Endodermal cell (in vitro differentiated cells): ENCODE data around the gene ZNF576. TPM values are rescaled to one million over a fixed set of nuclear protein-coding genes. Genes with fewer than 3 reads are reported as not detected.

Experiments used
- DNase-seq: peaks from one replicate; pipeline ENCODE4 v3.0.0-alpha.2; 2017
- H3K27ac ChIP-seq: 2 replicates; pipeline ENCODE4 v1.5.1; 2013; ENCODE audit warnings: mild to moderate bottlenecking, low read depth, low read length, moderate library complexity
- H3K27me3 ChIP-seq: 2 replicates; pipeline ENCODE4 v1.6.1; 2013; ENCODE audit warnings: mild to moderate bottlenecking, low read length, moderate library complexity; ENCODE audit not compliant: insufficient read depth, control insufficient read depth, poor library complexity, severe bottlenecking
- H3K36me3 ChIP-seq: 2 replicates; pipeline ENCODE4 v1.7.0; 2013; ENCODE audit warnings: mild to moderate bottlenecking, low read length, moderate library complexity; ENCODE audit not compliant: control insufficient read depth, insufficient read depth
- H3K4me1 ChIP-seq: one replicate; pipeline ENCODE4 v1.7.0; 2013; ENCODE audit warnings: low read length; ENCODE audit not compliant: control insufficient read depth, insufficient read depth
- H3K4me3 ChIP-seq: 2 replicates; pipeline ENCODE4 v1.5.1; 2013; ENCODE audit warnings: mild to moderate bottlenecking, low read length, moderate library complexity
- H3K9ac ChIP-seq: 2 replicates; pipeline ENCODE4 v1.6.1; 2013; ENCODE audit warnings: mild to moderate bottlenecking, low read length, moderate library complexity; ENCODE audit not compliant: poor library complexity, severe bottlenecking; ENCODE audit errors: extremely low read depth
- H3K9me3 ChIP-seq: 2 replicates; pipeline ENCODE4 v1.6.1; 2013; ENCODE audit warnings: mild to moderate bottlenecking, low read length, moderate library complexity; ENCODE audit not compliant: control insufficient read depth
- H3K27ac Mint-ChIP-seq: 2 replicates; pipeline ENCODE4 v1.8.0; 2020; ENCODE audit warnings: mixed read lengths
- H3K27me3 Mint-ChIP-seq: 2 replicates; pipeline ENCODE4 v1.8.0; 2021; ENCODE audit warnings: mild to moderate bottlenecking, mixed read lengths; ENCODE audit not compliant: insufficient read depth
- H3K36me3 Mint-ChIP-seq: 2 replicates; pipeline ENCODE4 v1.8.0; 2020; ENCODE audit warnings: low read depth, mixed read lengths
- H3K4me1 Mint-ChIP-seq: 2 replicates; pipeline ENCODE4 v1.8.0; 2020; ENCODE audit warnings: mixed read lengths
- H3K4me3 Mint-ChIP-seq: 2 replicates; pipeline ENCODE4 v1.8.0; 2020; ENCODE audit warnings: mild to moderate bottlenecking, moderate library complexity, mixed read lengths
- H3K9me3 Mint-ChIP-seq: 2 replicates; pipeline ENCODE4 v1.8.0; 2020; ENCODE audit warnings: mild to moderate bottlenecking, mixed read lengths
- WGBS, 2 experiments: methylation state at CpG; one replicate each; pipeline versions ENCODE4 v1.1.5 to v1.1.7; 2013; ENCODE audit warnings: missing lambda C conversion rate in 2 of 2, mixed read lengths in 1 of 2; ENCODE audit not compliant: insufficient coverage in 1 of 2, insufficient read length in 1 of 2; 5-methylcytosine and 5-hydroxymethylcytosine counted together
- total RNA-seq, 2 donors: library from RNA; stranded (reverse); fragmentation: NEBNext Ultra II Directional in 1 of 2; extraction: Animal tissue kit (Norgen Biotek cat#: 25700) in 1 of 2; gene quantifications; 2 replicates in 1 of 2; 3 replicates in 1 of 2; pipeline ENCODE4 v1.2.1, GENCODE V29; 2021
- TF ChIP-seq, protein P1 (sequence below): fragments of 200-600 bp; sonication (generic); conservative IDR thresholded peaks from 2 replicates; pipeline ENCODE4 v1.5.0; 2021; ENCODE audit warnings: antibody characterized with exemption, mild to moderate bottlenecking

ZNF576 gene
- total RNA-seq, 2 donors from 2014 or later = 11.9 to 12.1 TPM

DNA sequence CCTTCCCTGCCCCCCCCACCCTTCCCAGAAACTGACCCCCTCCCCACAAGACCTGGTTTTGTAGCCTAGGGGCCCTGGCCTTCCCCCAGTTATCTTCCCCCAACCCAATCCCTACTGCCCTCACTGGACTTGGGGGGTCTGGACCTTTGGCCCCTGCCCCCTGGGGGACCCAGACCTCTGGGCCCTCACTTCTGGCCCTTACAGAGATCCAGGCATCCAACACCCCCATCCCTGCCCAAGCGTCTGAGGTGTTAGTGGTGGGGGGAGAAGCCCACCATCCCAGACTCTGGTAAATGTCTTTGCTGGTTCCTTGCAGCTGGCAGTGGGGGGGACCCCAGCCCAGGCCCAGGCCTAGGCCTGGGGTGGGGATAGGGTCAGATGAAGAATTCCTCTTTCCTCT lies 26.6 kb downstream of the ZNF576 start:
- Mint-ChIP-seq H3K36me3 (peaks cover 13% of the 10 kb centered on the region), H3K9me3 (no peaks in the 10 kb centered on the region), H3K4me1 (peaks cover 6% of the 10 kb centered on the region), H3K27ac (no peak overlapping the region), H3K27me3 (peaks cover 19% of the 10 kb centered on the region), H3K4me3 (no peak overlapping the region)
- DNase-seq = no peak
- no peaks in the 10 kb centered on the region for H3K27me3 ChIP-seq
- no peaks in the 10 kb centered on the region for H3K9me3 ChIP-seq
- WGBS, 2 experiments = no CpG with 5 or more reads among the region's 1 CpG
- H3K4me3 ChIP-seq = no peak overlapping the region
- H3K27ac ChIP-seq = no peak overlapping the region
- H3K4me1 ChIP-seq = no peaks in the 10 kb centered on the region
- H3K9ac ChIP-seq = no peak overlapping the region
- peaks cover 13% of the 10 kb centered on the region for H3K36me3 ChIP-seq
- TF ChIP-seq, protein P1, sequence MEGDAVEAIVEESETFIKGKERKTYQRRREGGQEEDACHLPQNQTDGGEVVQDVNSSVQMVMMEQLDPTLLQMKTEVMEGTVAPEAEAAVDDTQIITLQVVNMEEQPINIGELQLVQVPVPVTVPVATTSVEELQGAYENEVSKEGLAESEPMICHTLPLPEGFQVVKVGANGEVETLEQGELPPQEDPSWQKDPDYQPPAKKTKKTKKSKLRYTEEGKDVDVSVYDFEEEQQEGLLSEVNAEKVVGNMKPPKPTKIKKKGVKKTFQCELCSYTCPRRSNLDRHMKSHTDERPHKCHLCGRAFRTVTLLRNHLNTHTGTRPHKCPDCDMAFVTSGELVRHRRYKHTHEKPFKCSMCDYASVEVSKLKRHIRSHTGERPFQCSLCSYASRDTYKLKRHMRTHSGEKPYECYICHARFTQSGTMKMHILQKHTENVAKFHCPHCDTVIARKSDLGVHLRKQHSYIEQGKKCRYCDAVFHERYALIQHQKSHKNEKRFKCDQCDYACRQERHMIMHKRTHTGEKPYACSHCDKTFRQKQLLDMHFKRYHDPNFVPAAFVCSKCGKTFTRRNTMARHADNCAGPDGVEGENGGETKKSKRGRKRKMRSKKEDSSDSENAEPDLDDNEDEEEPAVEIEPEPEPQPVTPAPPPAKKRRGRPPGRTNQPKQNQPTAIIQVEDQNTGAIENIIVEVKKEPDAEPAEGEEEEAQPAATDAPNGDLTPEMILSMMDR = no peak

DNA sequence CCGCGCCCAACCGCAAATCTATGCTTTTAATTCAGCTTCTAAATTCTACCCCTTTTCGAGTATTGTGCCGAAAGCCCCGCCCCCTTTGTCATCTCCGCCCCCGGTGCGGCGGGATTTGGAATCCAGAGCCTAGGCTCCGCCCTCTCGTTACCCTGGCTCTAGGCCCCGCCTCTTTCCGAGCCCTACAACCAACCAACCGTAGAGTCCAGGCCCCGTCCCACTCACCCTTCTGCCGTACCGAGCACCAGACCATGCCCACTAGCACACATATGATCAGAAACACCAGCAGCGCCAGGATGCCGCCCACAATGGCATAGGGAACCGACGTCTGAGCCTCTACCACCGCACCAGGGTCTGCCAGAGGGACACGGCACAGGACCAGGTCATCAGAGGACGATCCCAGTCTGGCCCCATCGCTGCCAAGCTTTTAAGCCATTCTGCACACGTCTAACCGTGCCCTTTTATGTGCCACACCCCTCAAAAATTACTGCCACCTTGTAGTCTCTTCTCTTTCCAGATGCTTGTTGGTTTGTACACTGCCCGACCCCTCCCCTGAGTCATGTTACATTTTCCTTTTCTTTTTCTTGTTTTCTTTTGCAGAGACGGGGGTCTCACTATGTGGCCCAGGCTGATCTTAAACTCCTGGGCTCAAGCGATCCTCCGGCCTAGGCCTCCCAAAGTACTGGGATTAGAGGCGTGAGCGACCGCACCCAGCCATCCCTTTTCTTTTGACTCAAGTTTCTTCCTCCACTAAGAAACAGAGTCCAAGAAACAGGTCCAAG lies 27.7 kb downstream of the ZNF576 start:
- no peak overlapping the region for H3K27ac Mint-ChIP-seq
- H3K4me3 Mint-ChIP-seq = no peak overlapping the region
- H3K4me1 Mint-ChIP-seq = peaks cover 6% of the 10 kb centered on the region
- Histone ChIP-seq H3K9me3 (no peaks in the 10 kb centered on the region), H3K36me3 (peaks cover 13% of the 10 kb centered on the region), H3K9ac (no peak overlapping the region), H3K27me3 (no peaks in the 10 kb centered on the region), H3K4me3 (no peak overlapping the region), H3K4me1 (no peaks in the 10 kb centered on the region), H3K27ac (no peak overlapping the region)
- 92 to 96% methylated on average over 23 to 35 of the region's 35 CpGs for WGBS, 2 experiments
- H3K27me3 Mint-ChIP-seq = peaks cover 29% of the 10 kb centered on the region
- no peaks in the 10 kb centered on the region for H3K9me3 Mint-ChIP-seq
- TF ChIP-seq, protein P1 = no peak
- DNase-seq = peak; percentile 93
- peaks cover 13% of the 10 kb centered on the region for H3K36me3 Mint-ChIP-seq

DNA sequence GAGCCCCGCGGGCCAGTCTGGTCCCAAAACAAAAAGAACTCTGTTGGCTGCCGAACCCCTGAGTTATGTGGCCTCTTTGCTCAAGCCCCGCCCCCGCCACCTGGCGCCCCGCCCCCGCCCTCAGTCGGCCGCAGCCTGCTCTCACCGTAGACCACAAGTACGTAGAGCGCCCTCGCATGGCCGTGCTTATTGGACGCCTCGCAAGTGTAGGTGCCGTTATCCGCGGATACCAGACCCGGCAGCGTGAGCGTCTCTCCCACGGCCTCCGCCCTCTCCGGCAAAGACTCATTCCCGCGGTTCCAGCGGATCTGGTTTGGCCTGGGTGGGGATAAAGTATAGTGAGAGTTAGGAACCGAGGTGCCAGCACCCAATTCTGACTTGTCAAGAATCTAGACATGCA lies 28.5 kb downstream of the ZNF576 start:
- Histone ChIP-seq H3K27ac (no peak overlapping the region), H3K4me1 (no peaks in the 10 kb centered on the region), H3K27me3 (no peaks in the 10 kb centered on the region), H3K36me3 (peaks cover 13% of the 10 kb centered on the region), H3K4me3 (no peak overlapping the region), H3K9me3 (no peaks in the 10 kb centered on the region), H3K9ac (no peak overlapping the region)
- TF ChIP-seq, protein P1 = peak; percentile 72
- Mint-ChIP-seq H3K9me3 (no peaks in the 10 kb centered on the region), H3K36me3 (peaks cover 13% of the 10 kb centered on the region), H3K4me3 (no peak overlapping the region), H3K27ac (no peak overlapping the region), H3K27me3 (peaks cover 33% of the 10 kb centered on the region), H3K4me1 (peaks cover 4% of the 10 kb centered on the region)
- peak; percentile 98 for DNase-seq
- 46 to 50% methylated on average over 1 to 30 of the region's 30 CpGs for WGBS, 2 experiments
